ENCODE results near the gene HIP1R.
A peak's percentile ranks its signal among the peaks of the same experiment; 100 is the strongest.
"Not testable (repeated sequence)": the region's sequence is repeated elsewhere in the genome, so short reads cannot be mapped to it uniquely, and the experiment has no call there.

HIP1R gene

DNA sequence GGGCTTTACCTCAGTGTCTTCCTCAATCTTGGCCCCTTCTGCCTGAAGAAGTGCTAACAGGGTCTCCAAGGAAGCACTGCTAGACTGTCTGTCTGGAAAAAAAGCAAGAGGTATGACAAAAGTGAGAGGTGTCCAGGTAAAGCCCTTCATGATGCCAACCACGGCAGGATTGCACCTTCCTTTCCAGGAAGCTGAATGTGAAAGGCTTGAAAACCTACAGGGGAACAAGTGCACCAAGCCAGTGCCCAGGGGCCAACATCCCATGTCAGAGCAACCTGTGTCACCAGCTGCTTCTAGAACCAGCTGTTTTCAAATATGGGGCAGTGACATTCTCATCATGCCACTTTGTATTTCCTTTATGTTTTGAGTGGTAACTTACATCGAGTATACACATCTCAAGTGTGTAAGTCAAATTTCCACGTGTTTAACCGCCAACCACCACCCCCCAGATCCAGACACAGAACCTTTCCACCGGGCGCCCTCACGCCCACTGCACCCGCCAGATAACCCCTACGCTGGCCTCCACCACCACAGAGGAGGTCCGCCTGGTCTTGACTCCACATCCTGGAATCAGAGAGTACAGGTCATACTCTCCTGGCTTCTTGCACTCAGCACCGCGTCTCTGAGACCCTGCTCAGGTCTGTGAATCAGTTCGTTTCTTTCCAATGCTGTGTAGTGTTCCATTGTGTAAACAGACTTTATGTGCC lies 33.4 kb downstream of the HIP1R start:
- intact Hi-C loops (cut with DNase I), result loop anchor here (10.0 kb wide), 2 partner anchors 74 to 366 kb away; partner anchors contain the start of genes MPHOSPH9 and MTRFR
- peak in 2 of 10 donors; percentile 12 to 62 for DNase-seq

DNA sequence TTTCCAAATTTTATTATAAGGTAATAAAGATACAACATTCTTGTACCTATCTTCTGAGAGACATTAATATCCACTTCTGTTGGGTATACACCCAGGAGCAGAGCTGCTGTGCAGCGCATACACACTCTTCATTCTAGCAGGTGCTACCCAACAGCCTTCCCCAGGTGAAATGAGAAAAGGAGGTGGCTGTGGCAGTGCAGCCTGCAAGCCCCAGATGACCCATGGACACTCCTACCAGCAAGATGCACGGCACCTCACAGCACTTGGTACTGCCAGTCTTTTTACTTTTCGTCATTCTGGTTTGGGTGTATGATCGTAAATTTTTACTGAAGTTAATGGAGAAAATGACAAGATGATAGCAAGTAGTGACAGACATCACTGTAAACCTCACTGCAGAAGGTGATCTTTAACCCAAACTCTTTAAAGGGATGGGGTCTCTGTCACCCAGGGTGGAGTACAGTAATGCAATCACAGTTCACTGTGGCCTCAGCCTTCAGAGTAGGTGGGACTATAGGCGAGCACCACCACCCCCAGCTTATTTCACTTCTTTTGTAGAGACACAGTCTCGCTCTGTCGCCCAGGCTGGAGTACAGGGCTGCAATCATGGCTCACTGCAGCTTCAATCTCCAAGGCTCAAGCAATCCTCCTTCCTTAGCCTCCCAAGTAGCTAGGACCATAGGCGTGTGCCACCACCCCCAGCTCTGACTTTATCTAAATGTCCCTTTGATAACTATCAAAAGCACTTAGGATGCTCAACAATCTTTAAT lies 34.1 kb downstream of the HIP1R start:
- peak in 2 of 10 donors; percentile 9 to 55 for DNase-seq
- intact Hi-C loops (cut with DNase I), result loop anchor here (10.0 kb wide), 2 partner anchors 75 to 365 kb away; partner anchors contain the start of genes MPHOSPH9 and MTRFR

DNA sequence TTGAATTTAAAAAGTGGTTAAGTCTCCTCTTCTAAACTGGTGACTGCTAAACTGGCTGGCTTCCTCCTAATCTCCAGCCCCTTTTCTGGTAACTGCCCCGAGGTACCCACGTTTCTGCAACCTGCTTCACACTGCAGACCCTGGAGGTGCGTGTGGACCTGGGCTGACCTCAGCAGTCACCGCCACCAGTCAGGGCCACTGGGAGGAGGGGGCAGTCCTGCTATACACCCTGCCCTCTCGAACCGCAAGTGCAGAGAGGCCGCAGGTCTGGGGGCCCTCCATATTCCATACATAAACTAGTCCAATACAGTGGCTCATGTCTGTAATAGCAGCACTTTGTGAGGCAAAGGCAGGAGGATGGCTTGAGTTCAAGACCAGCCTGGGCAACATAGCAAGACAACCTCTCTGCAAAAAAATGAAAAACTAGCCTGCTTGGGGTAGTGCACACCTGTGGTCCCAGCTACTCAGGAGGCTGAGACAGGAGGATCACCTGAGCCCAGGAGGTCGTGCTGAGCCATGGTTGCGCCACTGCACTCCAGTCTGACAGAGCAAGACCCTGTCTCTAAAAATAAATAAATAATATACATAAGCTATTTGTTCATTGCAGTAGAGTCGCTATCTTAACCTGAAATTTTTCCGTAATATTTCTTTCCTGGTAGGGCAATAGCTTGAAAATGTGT lies 35.0 kb downstream of the HIP1R start:
- peak in 2 of 10 donors; percentile 14 to 55 for DNase-seq
- intact Hi-C loops (cut with DNase I), result no loop called here

DNA sequence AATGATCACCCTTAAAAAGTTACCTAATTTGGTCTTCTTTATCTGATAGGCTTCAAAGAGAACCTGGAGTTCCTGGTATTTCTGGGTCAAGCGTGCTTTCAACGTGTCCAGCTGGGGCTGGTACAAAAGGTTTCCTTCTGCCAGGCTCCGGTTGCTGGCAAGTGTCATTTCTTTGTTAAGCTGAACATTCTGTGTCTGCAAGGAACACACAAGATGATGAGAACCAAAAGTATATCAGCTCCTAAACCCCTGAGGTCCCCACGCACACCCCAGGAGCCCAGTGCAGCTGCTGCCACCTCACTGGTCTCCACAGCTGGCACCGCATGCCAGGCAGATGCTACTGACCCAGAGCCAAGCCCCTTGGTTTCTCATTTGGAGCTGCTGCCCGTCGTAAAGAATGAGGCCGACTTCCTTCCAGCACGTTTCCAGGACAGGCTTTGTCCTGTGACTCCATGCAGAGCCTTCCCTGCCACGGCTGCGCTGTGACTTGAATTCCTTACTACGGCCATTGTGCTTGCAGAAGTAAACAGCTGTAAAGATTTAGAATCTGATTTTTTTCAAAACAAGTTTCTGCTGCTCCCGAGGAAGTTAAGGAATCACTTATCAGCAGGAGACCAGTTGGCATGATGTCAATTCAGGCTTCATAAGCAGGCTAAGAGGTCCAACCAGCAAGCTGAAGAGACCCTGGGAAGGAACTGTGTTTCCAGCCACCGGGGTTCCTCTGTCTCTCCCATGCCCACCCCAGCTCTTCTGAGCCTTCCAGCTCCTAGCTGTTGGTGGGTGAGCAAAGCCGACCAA lies 35.8 kb downstream of the HIP1R start:
- intact Hi-C loops (cut with DNase I), result no loop called here
- DNase-seq, result peak in 5 of 10 donors; percentile 49 to 89 (median 77)

DNA sequence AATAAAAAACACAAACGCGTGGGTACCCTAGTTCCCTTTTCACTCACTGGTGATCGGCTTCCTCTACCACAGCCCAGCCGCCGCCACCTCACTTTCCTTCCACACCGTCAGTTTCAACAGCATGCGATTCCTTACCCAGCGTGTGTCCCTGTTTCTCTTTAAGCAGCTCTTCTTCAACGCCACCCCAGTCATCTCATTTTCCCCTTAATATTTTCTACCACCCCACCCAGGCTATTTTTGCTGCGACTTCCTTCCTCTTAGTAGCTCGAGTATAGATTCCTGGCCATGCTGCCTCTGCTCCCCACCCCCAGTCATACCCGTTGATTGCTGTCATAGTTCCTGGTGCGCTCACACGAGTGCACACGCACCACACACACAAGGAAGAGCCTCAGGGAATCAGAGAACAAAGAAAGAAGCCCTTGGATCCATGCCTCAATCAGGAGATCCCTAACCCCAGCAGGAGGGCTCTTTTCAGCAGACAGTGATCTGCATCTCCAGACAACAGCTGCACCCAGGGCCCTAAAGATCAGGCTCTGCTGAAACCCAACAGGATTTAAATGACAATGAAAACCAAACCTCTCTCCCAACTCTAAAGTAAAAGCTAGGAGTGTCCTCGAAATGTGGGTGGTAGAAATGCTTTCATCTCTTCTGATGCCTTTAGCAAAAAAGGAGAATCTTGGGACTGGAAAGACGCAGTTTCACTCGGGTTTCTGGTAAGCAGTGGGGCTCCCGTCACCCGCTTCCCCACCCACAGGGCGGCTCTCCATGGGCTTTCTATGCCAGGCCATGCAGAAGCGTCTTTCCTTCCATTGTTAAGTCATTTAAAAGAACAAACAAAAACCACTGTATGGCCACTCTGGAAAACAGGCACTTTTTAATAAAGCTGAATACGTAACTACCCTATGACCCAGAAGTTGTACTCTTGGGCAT lies 36.9 kb downstream of the HIP1R start:
- DNase-seq, result peak in 4 of 10 donors; percentile 33 to 88 (median 83)
- intact Hi-C loops (cut with DNase I), result no loop called here

DNA sequence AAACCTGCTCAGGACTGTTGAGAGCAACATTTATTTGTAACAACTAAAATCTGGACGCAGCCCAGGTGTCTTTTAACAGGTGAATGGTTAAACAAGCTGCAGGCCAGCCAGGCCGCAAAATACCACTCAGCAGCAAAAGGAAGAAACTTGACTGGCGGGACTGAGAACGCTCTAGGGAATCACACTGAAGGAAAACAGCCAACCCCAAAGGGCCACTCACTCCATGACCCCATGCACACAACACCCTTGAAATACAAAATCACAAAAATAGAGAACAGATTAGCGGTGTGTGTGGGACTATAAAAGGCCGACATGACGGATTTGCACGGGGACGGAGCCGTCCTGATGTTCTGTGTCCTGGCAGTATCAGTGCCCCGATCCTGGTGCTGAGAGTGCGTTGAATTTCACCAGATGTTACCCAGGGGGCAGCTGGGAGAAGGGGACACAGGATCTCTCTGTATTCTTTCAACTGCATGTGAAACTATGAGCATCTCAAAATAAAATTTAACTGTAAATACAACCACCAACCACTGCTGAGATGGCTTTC lies 37.6 kb downstream of the HIP1R start:
- DNase-seq, result peak in 2 of 10 donors; percentile 17
- intact Hi-C loops (cut with DNase I), result no loop called here

DNA sequence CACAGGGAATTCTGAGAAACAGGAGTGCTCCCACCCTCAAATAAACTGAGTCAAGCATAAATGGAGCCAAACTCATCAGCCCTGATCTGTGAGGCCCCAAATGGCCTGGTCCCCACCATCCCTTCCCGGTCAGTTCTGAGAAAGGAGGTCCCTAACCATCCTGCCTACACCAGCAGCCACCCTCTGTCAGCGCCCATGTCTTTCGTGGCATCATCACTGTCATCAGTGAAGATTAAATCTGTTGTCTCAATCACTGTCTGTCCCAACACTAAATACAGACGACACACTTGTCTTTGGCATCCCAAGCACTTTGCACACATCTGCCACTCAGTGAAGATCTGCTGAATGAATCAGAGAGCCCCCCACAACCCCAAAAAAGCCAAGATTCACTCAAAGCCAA lies 38.3 kb downstream of the HIP1R start:
- intact Hi-C loops (cut with DNase I), result no loop called here
- no peak for DNase-seq

DNA sequence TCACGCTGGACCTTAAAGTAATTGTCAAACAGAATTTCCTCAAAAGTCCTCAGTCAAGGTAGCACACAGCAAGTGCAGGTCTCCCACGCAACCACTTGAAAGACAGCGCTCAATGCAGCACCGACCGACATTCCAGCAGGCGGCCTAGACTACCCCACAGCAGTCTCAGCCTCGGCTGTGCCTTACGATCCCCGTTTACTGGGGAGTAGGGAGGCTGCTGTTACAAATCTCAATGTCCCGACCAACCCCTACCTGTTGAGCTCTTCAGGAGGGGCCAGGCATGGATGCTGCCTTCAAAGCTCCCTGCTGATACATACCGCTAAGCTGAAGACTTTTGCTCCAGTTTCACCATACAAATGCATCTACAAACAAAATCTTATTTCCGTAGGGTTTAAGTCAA lies 38.8 kb downstream of the HIP1R start:
- DNase-seq, result peak in 2 of 10 donors; percentile 14 to 59
- intact Hi-C loops (cut with DNase I), result no loop called here

DNA sequence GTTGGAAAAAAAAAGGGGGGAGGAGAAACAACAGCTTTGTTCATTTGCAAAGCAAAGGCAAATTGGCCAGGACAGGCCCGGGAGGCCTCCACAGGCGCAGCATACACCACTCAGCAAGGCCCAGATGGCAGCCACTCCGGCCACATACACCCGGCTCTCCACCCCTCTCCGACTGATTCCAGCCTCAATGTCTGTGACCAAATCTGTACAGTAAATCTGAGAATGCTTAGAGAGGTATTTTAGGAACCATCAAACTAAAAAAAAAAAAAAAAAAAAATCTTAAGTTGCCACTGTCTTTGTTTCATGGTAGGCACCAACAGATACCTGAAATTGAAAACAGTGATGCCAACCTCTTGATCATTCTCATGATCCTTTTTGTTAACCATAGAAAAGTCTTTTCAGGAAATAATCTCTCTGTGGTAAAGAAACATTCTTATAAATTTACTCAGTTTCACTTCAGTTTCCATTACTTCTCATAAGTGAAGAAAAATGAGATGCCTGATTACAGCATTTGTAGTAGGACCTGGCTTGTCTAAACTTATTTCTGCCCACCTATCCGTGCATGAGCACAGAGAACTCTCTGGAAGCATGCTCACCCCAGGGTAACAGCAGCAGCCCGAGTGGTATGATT lies 40.4 kb downstream of the HIP1R start:
- peak in 3 of 10 donors; percentile 47 to 89 (median 60) for DNase-seq
- intact Hi-C loops (cut with DNase I), result no loop called here

DNA sequence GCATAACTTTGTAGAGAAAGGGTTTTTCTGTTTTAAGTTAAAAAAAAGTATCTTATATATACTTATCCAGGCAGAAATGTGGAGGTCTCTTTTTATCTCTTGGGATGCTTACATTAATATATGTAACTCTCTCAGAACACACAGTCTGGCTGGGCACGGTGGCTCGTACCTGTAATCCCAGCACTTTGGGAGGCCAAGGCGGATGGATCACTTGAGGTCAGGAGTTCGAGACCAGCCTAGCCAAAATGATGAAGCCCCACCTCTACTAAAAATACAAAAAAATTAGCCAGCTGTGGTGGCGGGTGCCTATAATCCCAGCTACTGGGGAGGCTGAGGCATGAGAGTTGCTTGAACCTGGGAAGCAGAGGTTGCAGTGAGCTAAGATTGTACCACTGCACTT lies 41.0 kb downstream of the HIP1R start:
- intact Hi-C loops (cut with DNase I); DNase-seq: not testable (repeated sequence)

DNA sequence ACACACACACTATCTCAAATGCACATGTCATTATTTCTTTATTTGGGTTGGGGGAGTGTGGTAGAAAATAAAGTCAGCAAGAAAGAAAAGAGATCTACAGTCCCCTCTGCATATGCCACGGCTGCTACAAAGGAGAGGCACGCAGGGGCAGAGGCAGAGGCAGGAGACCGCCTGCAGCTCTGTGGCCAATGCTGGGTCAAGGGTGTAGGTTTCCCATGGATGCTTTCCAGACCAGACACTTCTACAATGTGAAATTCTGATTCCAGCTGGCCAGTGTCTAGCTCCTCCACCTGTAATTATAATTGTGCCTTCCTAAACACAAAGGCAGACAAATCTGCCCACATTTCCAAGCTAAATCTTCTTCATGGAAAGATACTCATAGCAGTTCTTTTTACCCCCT lies 41.5 kb downstream of the HIP1R start:
- no peak for DNase-seq
- intact Hi-C loops (cut with DNase I), result no loop called here

DNA sequence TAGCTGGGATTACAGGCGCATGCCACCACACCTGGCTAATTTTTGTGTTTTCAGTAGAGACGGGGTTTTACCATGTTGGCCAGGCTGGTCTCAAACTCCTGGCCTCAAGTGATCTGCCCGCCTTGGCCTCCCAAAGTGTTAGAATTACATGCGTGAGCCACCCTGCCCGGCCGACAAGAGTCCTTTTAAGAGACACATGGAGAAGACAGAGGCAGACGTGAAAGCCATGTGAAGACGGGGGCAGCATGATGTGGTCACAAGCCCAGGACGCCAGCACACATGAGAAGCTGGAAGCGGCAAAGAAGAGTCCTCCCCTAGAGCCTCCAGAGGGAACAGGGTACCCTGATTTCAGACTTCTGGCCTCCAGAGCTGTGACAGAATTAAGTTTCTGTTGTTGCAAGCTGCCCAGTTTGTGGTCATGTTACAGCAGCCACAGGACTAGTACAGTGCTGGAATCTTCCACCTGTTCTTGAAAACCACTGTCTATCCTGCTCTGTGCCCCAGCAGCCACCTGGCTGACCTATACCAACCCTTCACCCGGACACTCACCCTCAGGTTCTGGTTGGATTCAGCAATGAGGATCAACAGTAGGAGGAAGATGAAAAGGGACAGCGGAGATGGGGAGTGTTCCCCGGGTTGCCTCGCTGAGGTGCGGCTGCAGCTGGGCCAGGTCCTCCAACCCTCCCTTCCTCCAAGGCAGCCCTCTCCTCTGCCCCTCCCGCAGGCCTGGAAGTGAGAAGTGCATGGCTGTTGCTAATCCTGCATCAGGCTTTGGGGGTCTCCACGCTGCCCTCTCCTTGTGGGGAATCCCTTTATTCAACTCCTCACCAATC lies 43.7 kb downstream of the HIP1R start:
- DNase-seq, result no peak
- intact Hi-C loops (cut with DNase I), result no loop called here

DNA sequence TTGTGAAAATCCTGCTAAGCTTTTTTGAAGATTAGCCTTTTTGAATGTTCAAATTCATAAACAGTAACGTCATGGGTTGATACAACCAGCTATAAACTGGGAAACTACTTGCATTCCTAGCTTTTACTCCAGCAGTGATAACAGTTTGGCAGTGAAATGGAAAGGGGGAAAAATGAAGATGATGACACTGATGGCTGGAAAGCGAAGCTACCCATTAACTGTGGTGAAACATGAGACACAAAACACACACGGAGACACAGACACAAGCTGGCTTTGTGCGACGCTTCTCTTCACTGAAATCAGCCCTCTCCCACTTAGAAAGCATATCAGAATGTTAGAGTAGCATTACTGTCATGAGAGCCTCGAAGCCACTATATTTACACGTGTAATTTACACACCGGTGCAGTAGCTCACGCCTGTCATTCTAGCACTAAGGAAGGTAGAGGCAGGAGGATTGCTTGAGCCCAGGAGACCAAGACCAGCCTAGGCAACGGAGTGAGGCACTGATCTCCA lies 45.0 kb downstream of the HIP1R start:
- intact Hi-C loops (cut with DNase I), result loop anchor here (5.0 kb wide), 1 partner anchor 72 kb away; no protein-coding TSS in a partner anchor
- no peak for DNase-seq

DNA sequence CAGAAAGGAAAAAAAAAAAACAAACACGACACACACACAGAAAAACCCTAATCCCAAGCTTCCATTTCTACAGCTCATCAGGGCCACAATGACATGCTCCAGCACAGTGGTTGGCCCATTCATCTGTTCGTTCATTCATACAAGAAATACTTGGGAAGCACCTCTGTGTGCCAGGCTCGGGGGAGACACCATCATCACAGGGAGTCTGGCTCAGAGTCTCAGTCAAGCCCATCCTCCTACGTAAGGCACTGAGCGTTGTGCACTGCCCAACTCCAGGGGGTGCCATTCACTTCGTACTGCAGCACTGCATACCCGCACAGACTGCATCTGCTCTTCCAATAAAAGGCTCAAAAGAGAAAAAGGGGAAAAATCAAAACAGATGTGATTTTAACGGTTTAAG lies 45.4 kb downstream of the HIP1R start:
- DNase-seq, result peak in 9 of 10 donors; percentile 68 to 96 (median 79)
- intact Hi-C loops (cut with DNase I), result loop anchor here (5.0 kb wide), 1 partner anchor 72 kb away; no protein-coding TSS in a partner anchor

DNA sequence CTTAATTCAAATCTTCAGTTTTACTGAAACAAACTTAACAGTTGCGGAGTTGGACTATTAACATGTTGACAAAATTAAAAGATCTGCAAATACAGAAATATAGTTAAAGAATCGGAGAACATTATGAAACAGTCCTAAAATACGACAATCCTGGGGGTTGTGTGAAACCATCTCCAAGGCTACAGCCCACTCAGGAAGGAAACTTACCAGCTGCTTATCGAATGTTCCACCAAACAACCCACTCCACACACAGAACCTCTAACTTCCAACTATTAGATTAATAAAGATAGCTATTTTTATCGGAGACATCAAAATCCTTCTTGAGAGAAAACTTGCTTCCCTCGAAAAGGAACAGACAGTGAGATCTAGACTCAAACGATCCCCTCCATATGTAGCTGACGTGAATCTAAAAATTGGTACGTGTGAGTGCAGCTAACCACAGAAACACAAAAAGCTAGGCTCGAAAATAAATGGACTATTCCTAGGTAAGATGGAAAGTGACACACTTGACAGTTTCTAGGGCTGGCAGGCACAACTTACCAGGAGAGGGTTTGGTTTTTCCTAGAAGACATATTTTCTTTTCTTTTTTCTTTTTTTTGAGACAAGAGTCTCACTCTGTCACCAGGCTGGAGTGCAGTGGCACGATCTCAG lies 47.8 kb downstream of the HIP1R start:
- DNase-seq, result no peak
- intact Hi-C loops (cut with DNase I), result loop anchor here (5.0 kb wide), 1 partner anchor 69 kb away; no protein-coding TSS in a partner anchor

DNA sequence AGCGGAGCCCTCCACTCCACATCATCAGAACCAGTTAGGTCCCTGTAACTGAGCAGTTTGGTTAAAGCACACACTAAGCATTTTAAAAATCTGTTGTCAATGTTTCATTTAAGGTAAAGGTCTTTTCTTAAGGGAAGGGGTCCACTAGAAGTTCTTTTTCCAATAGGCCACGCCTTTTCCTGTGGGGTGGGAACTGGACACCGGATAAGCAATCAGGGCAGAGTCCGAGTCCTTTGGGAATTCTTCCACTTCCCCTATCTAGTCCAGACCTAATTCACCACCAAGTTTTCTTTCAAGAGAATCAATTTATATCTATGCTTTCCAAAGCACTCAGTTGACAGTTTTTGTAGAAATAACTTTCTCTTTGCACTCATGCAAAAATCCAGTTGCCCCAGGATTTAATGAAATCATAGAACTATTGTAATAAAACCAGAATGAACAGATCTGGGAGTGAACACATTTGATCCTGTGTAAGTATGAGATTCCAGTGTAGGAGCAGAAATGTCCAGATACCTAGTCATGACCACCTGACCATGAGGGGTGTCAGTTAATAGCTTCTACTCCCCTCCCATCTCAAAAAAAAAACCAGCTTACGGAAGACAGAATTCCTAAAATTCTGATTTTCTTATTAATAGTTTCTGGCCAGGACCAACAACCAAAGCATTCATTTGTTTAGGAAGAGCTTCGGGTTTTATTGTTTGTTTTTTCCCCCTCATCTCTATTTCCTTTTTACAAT lies 49.0 kb downstream of the HIP1R start:
- intact Hi-C loops (cut with DNase I), result loop anchor here (5.0 kb wide), 1 partner anchor 68 kb away; no protein-coding TSS in a partner anchor
- DNase-seq, result no peak
